Posterior cingulate gyrus (tissue), 11 donors: ENCODE measurements around the gene MMP15.
"Not testable (repeated sequence)": the region's sequence is repeated elsewhere in the genome, so short reads cannot be mapped to it uniquely, and the experiment has no call there.

Source experiments
- DNase-seq, 10 donors: peaks; one replicate each; pipeline versions ENCODE4 v3.0.0 to v3.0.0-alpha.2; 2020 to 2021; ENCODE audit warnings: mixed read lengths in 3 of 10
- intact Hi-C: fragments of 100-400 bp; cut with DNase I; formaldehyde crosslinking; loops from one replicate; pipeline ENCODE4 v1.15.1; 2023

Gene MMP15

GRCh38 chr16:58025351-58026138 is at the start of gene MMP15:
MMP15 (plus strand) TSS chr16:58025754; CDS start chr16:58026351, 597 bp downstream.
- intact Hi-C loops: loop anchor here (2.0 to 10.0 kb wide), 2 partner anchors 103 to 459 kb away; partner anchors contain the start of gene CFAP20
- peak in 9 of 10 donors; percentile 28 to 94 (median 62) for DNase-seq

GRCh38 chr16:57976331-57976796 is 49.2 kb upstream of the MMP15 start:
- peak in 7 of 10 donors; percentile 35 to 89 (median 61) for DNase-seq

GRCh38 chr16:57977418-57978069 is 48.0 kb upstream of the MMP15 start:
- peak in 1 of 10 donors; percentile 39 for DNase-seq
- intact Hi-C loops: no loop called here

More at GRCh38 chr16:57976331-57976796, 49.2 kb upstream of the MMP15 start:
- intact Hi-C loops: no loop called here

- DNase-seq, intact Hi-C loops: not testable (repeated sequence)
These were observed 47.5 kb upstream of the MMP15 start for GRCh38 chr16:57978070-57978465.

GRCh38 chr16:57979006-57979585 is 46.5 kb upstream of the MMP15 start:
- peak in 3 of 10 donors; percentile 40 to 63 (median 52) for DNase-seq
- intact Hi-C loops: no loop called here

GRCh38 chr16:57981636-57982035 is 43.9 kb upstream of the MMP15 start:
- peak in 1 of 10 donors; percentile 7 for DNase-seq
- intact Hi-C loops: no loop called here

GRCh38 chr16:57982385-57982784 is 43.2 kb upstream of the MMP15 start:
- DNase-seq: peak in 2 of 10 donors; percentile 5 to 58
- intact Hi-C loops: no loop called here

- intact Hi-C loops: no loop called here
- peak in 8 of 10 donors; percentile 38 to 92 (median 54) for DNase-seq
These were observed 40.9 kb upstream of the MMP15 start for GRCh38 chr16:57984443-57985203.

- intact Hi-C loops: no loop called here
- peak in 2 of 10 donors; percentile 68 to 71 for DNase-seq
These were observed 40.1 kb upstream of the MMP15 start for GRCh38 chr16:57985204-57986181.

GRCh38 chr16:57986196-57986595 is 39.4 kb upstream of the MMP15 start:
- peak in 2 of 10 donors; percentile 6 to 30 for DNase-seq
- intact Hi-C loops: no loop called here

GRCh38 chr16:57987441-57988177 is 37.9 kb upstream of the MMP15 start:
- DNase-seq: peak in 2 of 10 donors; percentile 23 to 62
- intact Hi-C loops: no loop called here

- peak in 2 of 10 donors; percentile 75 to 89 for DNase-seq
- intact Hi-C loops: no loop called here
These were observed 36.6 kb upstream of the MMP15 start for GRCh38 chr16:57988929-57989328.

GRCh38 chr16:57991551-57992059 is 33.9 kb upstream of the MMP15 start:
- peak in 2 of 10 donors; percentile 19 to 55 for DNase-seq
- intact Hi-C loops: no loop called here

- intact Hi-C loops: no loop called here
- DNase-seq: peak in 2 of 10 donors; percentile 33 to 52
These were observed 33.5 kb upstream of the MMP15 start for GRCh38 chr16:57992084-57992483.

GRCh38 chr16:57993438-57993837 is 32.1 kb upstream of the MMP15 start:
- intact Hi-C loops: no loop called here
- DNase-seq: peak in 2 of 10 donors; percentile 58 to 65

- peak in 2 of 10 donors; percentile 55 to 80 for DNase-seq
- intact Hi-C loops: no loop called here
These were observed 31.7 kb upstream of the MMP15 start for GRCh38 chr16:57993897-57994296.

- intact Hi-C loops: no loop called here
These were observed 31.2 kb upstream of the MMP15 start for GRCh38 chr16:57994361-57994760.

GRCh38 chr16:57994778-57995177 is 30.8 kb upstream of the MMP15 start:
- intact Hi-C loops: no loop called here
- peak in 4 of 10 donors; percentile 22 to 86 (median 62) for DNase-seq

More at GRCh38 chr16:57994361-57994760, 31.2 kb upstream of the MMP15 start:
- DNase-seq: peak in 2 of 10 donors; percentile 11 to 12
